HepG2 (cell line): Measurements from ENCODE around the gene C10orf67. TPM values are rescaled to one million over a fixed set of nuclear protein-coding genes. Genes with fewer than 3 reads are reported as not detected.

ENCODE experiments used
- ATAC-seq: fragments of 200-7000 bp; cut with Tn5 transposase; 3 replicates; pipeline ENCODE4 v1.9.1; 2020; ENCODE audit warnings: mild to moderate bottlenecking, moderate library complexity
- BruUV-seq: library from RNA; stranded (reverse); fragments of 400-500 nt; replicated peaks from 2 replicates; lab custom pipeline; 2021; lab: Mats Ljungman, UMichigan
- CTCF ChIA-PET: fragments of 300-600 bp; formaldehyde crosslinking; extraction: SDS; loops from one replicate; lab custom pipeline; 2021; ENCODE audit warnings: low total read pairs, inconsistent platforms, low intra/inter-chr PET ratio; lab: Yijun Ruan, JAX
- POLR2A ChIA-PET: fragments of 350-600 bp; sonication (Branson Sonifier 250); formaldehyde crosslinking; loops from one replicate; lab custom pipeline; 2020; ENCODE audit warnings: antibody characterized with exemption, inconsistent platforms; lab: Yijun Ruan, JAX
- DNase-seq: peaks from one replicate; pipeline ENCODE4 v3.0.0-alpha.2; 2015; ENCODE audit warnings: low spot score
- FAIRE-seq: peaks from 3 replicates; lab custom pipeline; 2011; peaks lifted over from hg19 to GRCh38; lab: Jason Lieb, UNC
- H2AFZ ChIP-seq: one replicate; pipeline ENCODE4 v1.6.1; 2011; ENCODE audit warnings: low read length, inconsistent platforms
- H3K27ac ChIP-seq: fragments of 300-600 bp; 3 replicates; pipeline ENCODE4 v1.8.0; 2011; ENCODE audit warnings: mixed run types, mild to moderate bottlenecking, mixed read lengths, low read length, inconsistent platforms; ENCODE audit not compliant: insufficient read depth; ENCODE audit errors: extremely low read length
- H3K27me3 ChIP-seq, 2 experiments: fragments of 200-600 bp in 1 of 2; 2 replicates in 1 of 2; 3 replicates in 1 of 2; pipeline versions ENCODE4 v1.6.0 to v1.8.0; 2011; ENCODE audit warnings: low read length in 2 of 2, mild to moderate bottlenecking in 2 of 2, moderate library complexity in 2 of 2, inconsistent platforms in 1 of 2; ENCODE audit not compliant: insufficient read depth in 2 of 2, control insufficient read depth in 1 of 2
- H3K36me3 ChIP-seq, 2 experiments: fragments of 200-600 bp in 1 of 2; replicated peaks in 1 of 2; 2 replicates in 1 of 2; 3 replicates in 1 of 2; pipeline versions ENCODE4 v1.5.1 to v1.8.0; 2011; ENCODE audit warnings: low read length in 2 of 2, inconsistent platforms in 1 of 2; ENCODE audit not compliant: insufficient read depth in 2 of 2, control insufficient read depth in 1 of 2
- H3K4me1 ChIP-seq: 2 replicates; pipeline ENCODE4 v1.5.1; 2012; ENCODE audit warnings: low read length, inconsistent platforms; ENCODE audit not compliant: insufficient read depth
- H3K4me2 ChIP-seq: 2 replicates; pipeline ENCODE4 v1.6.0; 2011; ENCODE audit warnings: low read depth, low read length, inconsistent platforms
- H3K4me3 ChIP-seq, 3 experiments: fragments of 200-600 bp in 1 of 3; sonication (generic), shearing (Covaris generic) in 1 of 3; replicated peaks in 1 of 3; 2 replicates each; pipeline ENCODE4 v1.5.1; 2011 to 2016; ENCODE audit warnings: low read length in 3 of 3, inconsistent platforms in 2 of 3, low read depth in 2 of 3, mild to moderate bottlenecking in 2 of 3, control low read depth in 1 of 3, mixed read lengths in 1 of 3; ENCODE audit not compliant: insufficient read depth in 1 of 3
- H3K79me2 ChIP-seq: one replicate; pipeline ENCODE4 v1.6.1; 2011; ENCODE audit warnings: low read length, inconsistent platforms; ENCODE audit not compliant: insufficient read depth
- H3K9ac ChIP-seq: 2 replicates; pipeline ENCODE4 v1.6.0; 2011; ENCODE audit warnings: mild to moderate bottlenecking, low read depth, low read length, inconsistent platforms; ENCODE audit not compliant: insufficient read depth
- H3K9me3 ChIP-seq: 2 replicates; pipeline ENCODE4 v1.5.1; 2012; ENCODE audit warnings: mild to moderate bottlenecking, low read length
- H4K20me1 ChIP-seq: 2 replicates; pipeline ENCODE4 v1.6.0; 2011; ENCODE audit warnings: inconsistent platforms, mild to moderate bottlenecking, low read length, moderate library complexity; ENCODE audit not compliant: insufficient read depth
- CC2D1A ChIP-seq: sonication (generic); formaldehyde crosslinking; IDR thresholded peaks from 2 replicates; pipeline ENCODE4 v1.8.1; 2023; ENCODE audit warnings: mild to moderate bottlenecking, missing genetic modification reagents
- GTF2F1 ChIP-seq: fragments of 150-350 bp; IDR thresholded peaks from 2 replicates; pipeline ENCODE4 v1.6.1; 2014; ENCODE audit warnings: low read length
- MIXL1 ChIP-seq: IDR thresholded peaks from 2 replicates; pipeline ENCODE4 v1.6.1; 2016
- MYPOP ChIP-seq: sonication (generic); formaldehyde crosslinking; IDR thresholded peaks from 2 replicates; pipeline ENCODE4 v1.8.1; 2023; ENCODE audit warnings: mild to moderate bottlenecking, moderate library complexity, missing genetic modification reagents
- PTBP1 ChIP-seq: fragments of 200-400 bp; formaldehyde crosslinking; IDR thresholded peaks from 2 replicates; pipeline ENCODE4 v1.6.1; 2018; ENCODE audit warnings: low read length, low read depth; ENCODE audit not compliant: poor library complexity, severe bottlenecking
- SAFB2 ChIP-seq: sonication (generic); formaldehyde crosslinking; IDR thresholded peaks from 2 replicates; pipeline ENCODE4 v1.5.1; 2020; ENCODE audit warnings: missing genetic modification reagents, low read depth, mild to moderate bottlenecking, borderline replicate concordance
- ZNF10 ChIP-seq: sonication (generic); formaldehyde crosslinking; IDR thresholded peaks from 2 replicates; pipeline ENCODE4 v1.4.0; 2020; ENCODE audit warnings: mild to moderate bottlenecking, low read depth, missing genetic modification reagents, borderline replicate concordance
- ZNF280B ChIP-seq: sonication (generic); formaldehyde crosslinking; IDR thresholded peaks from 2 replicates; pipeline ENCODE4 v1.5.0; 2020; ENCODE audit warnings: missing genetic modification reagents, mild to moderate bottlenecking, borderline replicate concordance
- ZNF407 ChIP-seq: sonication (generic); formaldehyde crosslinking; IDR thresholded peaks from one replicate; pipeline ENCODE4 v1.5.1; 2020; ENCODE audit warnings: mild to moderate bottlenecking, missing genetic modification reagents; ENCODE audit errors: not compliant biosample characterization
- ZNF468 ChIP-seq: sonication (generic); formaldehyde crosslinking; IDR thresholded peaks from 2 replicates; pipeline ENCODE4 v1.8.0; 2022; ENCODE audit warnings: mild to moderate bottlenecking, moderate library complexity, missing genetic modification reagents
- ZNF619 ChIP-seq: sonication (generic); formaldehyde crosslinking; IDR thresholded peaks from 2 replicates; pipeline ENCODE4 v1.4.0; 2020; ENCODE audit warnings: mild to moderate bottlenecking, missing genetic modification reagents
- ZNF691 ChIP-seq: sonication (generic); formaldehyde crosslinking; IDR thresholded peaks from 2 replicates; pipeline ENCODE4 v1.4.0; 2020; ENCODE audit warnings: missing genetic modification reagents, low read depth, mild to moderate bottlenecking, borderline replicate concordance
- WGBS: methylation state at CpG from one replicate; pipeline ENCODE4 v1.1.6; 2017; ENCODE audit warnings: low lambda C conversion rate; 5-methylcytosine and 5-hydroxymethylcytosine counted together
- in situ Hi-C: cut with HindIII; loops from 2 replicates; pipeline ENCODE4 v1.10.0; 2017; ENCODE audit warnings: low pct_unique_long_range_greater_than_20kb; ENCODE audit not compliant: extremely low pct_ligation_motif_present
- intact Hi-C: fragments of 100-400 bp; cut with micrococcal nuclease; formaldehyde crosslinking; loops from one replicate; pipeline ENCODE4 v1.10.0; 2022; ENCODE audit not compliant: unreplicated experiment
- polyA plus RNA-seq, 8 experiments: library from polyadenylated mRNA; depleted of rRNA in 3 of 8; stranded (reverse) in 7 of 8; unstranded in 1 of 8; fragments of >200 nt; fragmentation: Illumina TruSeq in 4 of 8; extraction: Trizol in 4 of 8; gene quantifications; 2 replicates each; pipeline versions ENCODE4 v1.2.1 to v1.2.3, GENCODE V29; 2011 to 2016; ENCODE audit warnings: low read depth in 4 of 8, missing spikeins in 1 of 8, mixed read lengths in 1 of 8; ENCODE audit not compliant: insufficient read depth in 1 of 8
- total RNA-seq, 5 experiments: library from RNA; depleted of rRNA; stranded (reverse); fragments of >200 nt; fragmentation: Illumina TruSeq; extraction: Trizol; gene quantifications; 2 replicates each; pipeline ENCODE4 v1.2.3, GENCODE V29; 2016; ENCODE audit warnings: low read depth in 1 of 5

C10orf67 gene
- total and polyA plus RNA-seq, 2 of the 13 experiments (the other 11 are each of a cell fraction or from before 2014, with no cell fraction given), result not detected

GRCh38 chr10:23391821-23392220 lies 47.2 kb upstream of the C10orf67 start:
- ATAC-seq, result no peak
- no peaks in the 10 kb centered on the region; a peak in 1 of 5 replicates for H3K27me3 ChIP-seq
- H4K20me1 ChIP-seq, result no peaks in the 10 kb centered on the region
- H3K4me3 ChIP-seq, result no peak overlapping the region
- H3K36me3 ChIP-seq, result no peaks in the 10 kb centered on the region
- BruUV-seq, result no TSS peak
- no peak overlapping the region for H2AFZ ChIP-seq
- H3K9ac ChIP-seq, result no peak overlapping the region
- H3K27ac ChIP-seq, result no peak overlapping the region
- no peak overlapping the region for H3K4me2 ChIP-seq
- ChIA-PET CTCF (no interaction called here), POLR2A (no interaction called here)
- no peak for DNase-seq
- H3K79me2 ChIP-seq, result no peaks in the 10 kb centered on the region
- no peaks in the 10 kb centered on the region for H3K9me3 ChIP-seq
- H3K4me1 ChIP-seq, result no peaks in the 10 kb centered on the region
- intact Hi-C loops, result no loop called here
- FAIRE-seq, result no peak
- 26% methylated on average over 2 of the region's 2 CpGs for WGBS
- in situ Hi-C loops, result no loop called here
- no peak for TF ChIP-seq PTBP1
- no peak for TF ChIP-seq CC2D1A
- no peak for TF ChIP-seq ZNF691 (CRISPR knock-in tag)
- no peak for TF ChIP-seq ZNF10 (CRISPR knock-in tag)
- no peak for TF ChIP-seq MYPOP (CRISPR knock-in tag)
- no peak for TF ChIP-seq ZNF407 (CRISPR knock-in tag)
- no peak for TF ChIP-seq ZNF280B
- no peak for TF ChIP-seq GTF2F1
- no peak for TF ChIP-seq ZNF468 (CRISPR knock-in tag)
- no peak for TF ChIP-seq ZNF619
- TF ChIP-seq SAFB2 (CRISPR knock-in tag), result no peak
- TF ChIP-seq MIXL1 (CRISPR knock-in tag), result no peak
